Kidney epithelial cell (primary cell): ENCODE measurements around the gene TSPAN11. TPM values are rescaled to one million over a fixed set of nuclear protein-coding genes. Genes with fewer than 3 reads are reported as not detected.

ENCODE experiments used
- DNase-seq: peaks from one replicate; pipeline ENCODE4 v3.0.0-alpha.2; 2010; ENCODE audit warnings: low read depth
- H3K27me3 ChIP-seq: 2 replicates; pipeline ENCODE4 v1.6.0; 2011; ENCODE audit warnings: low read length; ENCODE audit not compliant: control insufficient read depth, insufficient read depth
- H3K36me3 ChIP-seq: 2 replicates; pipeline ENCODE4 v1.5.1; 2011; ENCODE audit warnings: low read length; ENCODE audit not compliant: control insufficient read depth, insufficient read depth
- H3K4me3 ChIP-seq: 2 replicates; pipeline ENCODE4 v1.5.1; 2011; ENCODE audit warnings: low read depth, mild to moderate bottlenecking, control low read depth, low read length
- CTCF ChIP-seq: IDR thresholded peaks from 2 replicates; pipeline ENCODE4 v1.5.1; 2011; ENCODE audit warnings: mild to moderate bottlenecking, moderate library complexity, low read length, control low read depth, inconsistent platforms; ENCODE audit not compliant: insufficient read depth, poor library complexity, severe bottlenecking
- total RNA-seq: library from RNA; depleted of rRNA; stranded (reverse); fragments of >200 nt; gene quantifications from 2 replicates; pipeline ENCODE4 v1.2.3, GENCODE V29; 2015

Gene TSPAN11
- total RNA-seq, 1 donor from 2014 or later, result 5.2 TPM

- Histone ChIP-seq H3K36me3 (no peaks in the 10 kb centered on the region), H3K4me3 (no peak overlapping the region), H3K27me3 (peaks cover 19% of the 10 kb centered on the region)
- TF ChIP-seq CTCF, result no peak
- no peak for DNase-seq
These were observed 47.3 kb downstream of the TSPAN11 start for GRCh38 chr12:30973830-30974229.

- no peak overlapping the region for H3K4me3 ChIP-seq
- TF ChIP-seq CTCF, result no peak
- no peaks in the 10 kb centered on the region for H3K36me3 ChIP-seq
- DNase-seq, result no peak
- H3K27me3 ChIP-seq, result peaks cover 19% of the 10 kb centered on the region
These were observed 48.4 kb downstream of the TSPAN11 start for GRCh38 chr12:30974746-30975500.

GRCh38 chr12:30975581-30975980 is 49.0 kb downstream of the TSPAN11 start:
- peaks cover 15% of the 10 kb centered on the region for H3K27me3 ChIP-seq
- no peak overlapping the region for H3K4me3 ChIP-seq
- no peak for DNase-seq
- no peak for TF ChIP-seq CTCF
- H3K36me3 ChIP-seq, result no peaks in the 10 kb centered on the region

GRCh38 chr12:30976206-30976605 is 49.7 kb downstream of the TSPAN11 start:
- H3K27me3 ChIP-seq, result peaks cover 15% of the 10 kb centered on the region
- no peak for TF ChIP-seq CTCF
- H3K36me3 ChIP-seq, result no peaks in the 10 kb centered on the region

GRCh38 chr12:30977124-30977523 is 50.6 kb downstream of the TSPAN11 start:
- DNase-seq, result no peak
- Histone ChIP-seq H3K36me3 (no peaks in the 10 kb centered on the region), H3K4me3 (no peak overlapping the region), H3K27me3 (peaks cover 15% of the 10 kb centered on the region)
- no peak for TF ChIP-seq CTCF

More at GRCh38 chr12:30976206-30976605, 49.7 kb downstream of the TSPAN11 start:
- H3K4me3 ChIP-seq, result no peak overlapping the region
- DNase-seq, result no peak
